Caco-2 (cell line): ENCODE measurements around the gene FBXW7. TPM values are rescaled to one million over a fixed set of nuclear protein-coding genes. Genes with fewer than 3 reads are reported as not detected.

ENCODE experiments used
- BruUV-seq: library from RNA; stranded (reverse); fragments of 400-500 nt; replicated peaks from 2 replicates; lab custom pipeline; 2021; lab: Mats Ljungman, UMichigan
- CTCF ChIA-PET: fragments of 300-600 bp; sonication (Branson Sonifier 250); formaldehyde crosslinking; loops from one replicate; lab custom pipeline; 2022; ENCODE audit warnings: antibody characterized with exemption; lab: Charles Lee
- POLR2A ChIA-PET: fragments of 300-600 bp; sonication (Branson Sonifier 250); formaldehyde crosslinking; loops from one replicate; lab custom pipeline; 2022; ENCODE audit warnings: antibody characterized with exemption; lab: Charles Lee
- DNase-seq, 2 experiments: peaks; one replicate each; pipeline versions ENCODE4 v3.0.0 to v3.0.0-alpha.2; 2020 to 2022
- H3K27me3 ChIP-seq: replicated peaks from 2 replicates; pipeline ENCODE4 v1.6.0; 2011; ENCODE audit warnings: low read length; ENCODE audit not compliant: control insufficient read depth, insufficient read depth
- H3K36me3 ChIP-seq: 2 replicates; pipeline ENCODE4 v1.5.1; 2011; ENCODE audit warnings: low read length; ENCODE audit not compliant: control insufficient read depth, insufficient read depth
- H3K4me1 ChIP-seq: fragments of 250-450 bp; sonication (Bioruptor Pico); 2 replicates; pipeline ENCODE4 v1.5.1; 2020; ENCODE audit warnings: mild to moderate bottlenecking
- H3K4me3 ChIP-seq: 2 replicates; pipeline ENCODE4 v1.5.1; 2011; ENCODE audit warnings: low read depth, mild to moderate bottlenecking, control low read depth, low read length
- H3K9me3 ChIP-seq: fragments of 250-450 bp; sonication (Bioruptor Pico); 2 replicates; pipeline ENCODE4 v1.5.1; 2020; ENCODE audit warnings: mild to moderate bottlenecking, moderate library complexity
- H3K27ac Mint-ChIP-seq: one replicate; pipeline ENCODE4 v1.8.0; 2022; ENCODE audit warnings: mixed read lengths; ENCODE audit not compliant: unreplicated experiment
- H3K27me3 Mint-ChIP-seq: one replicate; pipeline ENCODE4 v1.8.0; 2022; ENCODE audit warnings: mixed read lengths; ENCODE audit not compliant: insufficient read depth, unreplicated experiment
- H3K36me3 Mint-ChIP-seq: one replicate; pipeline ENCODE4 v1.8.0; 2022; ENCODE audit warnings: mild to moderate bottlenecking, mixed read lengths; ENCODE audit not compliant: insufficient read depth, unreplicated experiment
- H3K4me1 Mint-ChIP-seq: one replicate; pipeline ENCODE4 v1.8.0; 2022; ENCODE audit warnings: low read depth, mixed read lengths; ENCODE audit not compliant: unreplicated experiment
- H3K4me3 Mint-ChIP-seq: one replicate; pipeline ENCODE4 v1.8.0; 2022; ENCODE audit warnings: mild to moderate bottlenecking, moderate library complexity, mixed read lengths; ENCODE audit not compliant: unreplicated experiment
- H3K9me3 Mint-ChIP-seq: one replicate; pipeline ENCODE4 v1.8.0; 2022; ENCODE audit warnings: mixed read lengths; ENCODE audit not compliant: unreplicated experiment
- CTCF ChIP-seq, 2 experiments: fragments of 200-600 bp in 1 of 2; IDR thresholded peaks; 1 replicate in 1 of 2; 2 replicates in 1 of 2; pipeline versions ENCODE4 v1.5.1 to v1.8.0; 2011 to 2022; ENCODE audit warnings: antibody characterized with exemption in 1 of 2, control low read depth in 1 of 2, inconsistent platforms in 1 of 2, low read depth in 1 of 2, low read length in 1 of 2, mild to moderate bottlenecking in 1 of 2, moderate library complexity in 1 of 2; ENCODE audit not compliant: insufficient read depth in 1 of 2, severe bottlenecking in 1 of 2, unreplicated experiment in 1 of 2
- intact Hi-C: fragments of 100-400 bp; cut with micrococcal nuclease; formaldehyde crosslinking; loops from one replicate; pipeline ENCODE4 v1.10.0; 2022; ENCODE audit not compliant: unreplicated experiment
- total RNA-seq: library from RNA; stranded (reverse); gene quantifications from 2 replicates; pipeline ENCODE4 v1.2.3, GENCODE V29; 2022

The FBXW7 gene
- total RNA-seq, 1 experiment from 2014 or later = 34.1 TPM

GRCh38 chr4:152512483-152512882, 23.4 kb downstream of the FBXW7 start:
- Mint-ChIP-seq H3K9me3 (no peaks in the 10 kb centered on the region), H3K4me1 (no peaks in the 10 kb centered on the region), H3K27me3 (no peaks in the 10 kb centered on the region), H3K4me3 (no peak overlapping the region), H3K27ac (no peak overlapping the region), H3K36me3 (peaks cover 6% of the 10 kb centered on the region)
- Histone ChIP-seq H3K4me1 (no peaks in the 10 kb centered on the region), H3K9me3 (no peaks in the 10 kb centered on the region), H3K4me3 (no peak overlapping the region), H3K27me3 (no peaks in the 10 kb centered on the region), H3K36me3 (no peaks in the 10 kb centered on the region)
- ChIA-PET CTCF (no interaction called here), POLR2A (no interaction called here)
- DNase-seq = no peak
- intact Hi-C loops = no loop called here
- BruUV-seq = no TSS peak
- no peak for TF ChIP-seq CTCF (IDR thresholded peaks at IDR 0.05; ENCODE audit: insufficient read depth in 1 of 2, low read depth in 1 of 2, low read length in 1 of 2, severe bottlenecking in 1 of 2, unreplicated experiment in 1 of 2)

GRCh38 chr4:152510349-152511147, 25.3 kb downstream of the FBXW7 start:
- intact Hi-C loops = no loop called here
- Mint-ChIP-seq H3K4me1 (no peaks in the 10 kb centered on the region), H3K27me3 (no peaks in the 10 kb centered on the region), H3K36me3 (peaks cover 6% of the 10 kb centered on the region), H3K27ac (no peak overlapping the region), H3K9me3 (no peaks in the 10 kb centered on the region), H3K4me3 (no peak overlapping the region)
- DNase-seq = no peak
- Histone ChIP-seq H3K9me3 (no peaks in the 10 kb centered on the region), H3K4me3 (no peak overlapping the region), H3K4me1 (no peaks in the 10 kb centered on the region), H3K27me3 (no peaks in the 10 kb centered on the region), H3K36me3 (no peaks in the 10 kb centered on the region)
- BruUV-seq = no TSS peak
- ChIA-PET POLR2A (no interaction called here), CTCF (no interaction called here)
- no peak for TF ChIP-seq CTCF (IDR thresholded peaks at IDR 0.05; ENCODE audit: insufficient read depth in 1 of 2, low read depth in 1 of 2, low read length in 1 of 2, severe bottlenecking in 1 of 2, unreplicated experiment in 1 of 2)

GRCh38 chr4:152509595-152510225, 26.2 kb downstream of the FBXW7 start:
- no peak overlapping the region for H3K27ac Mint-ChIP-seq
- CTCF ChIA-PET = no interaction called here
- no peaks in the 10 kb centered on the region for H3K9me3 ChIP-seq
- POLR2A ChIA-PET = interaction anchor here (0.6 kb wide), 1 partner anchor 113 kb away, joined by 3 read pairs; no protein-coding TSS in a partner anchor
- peaks cover 5% of the 10 kb centered on the region for H3K36me3 Mint-ChIP-seq
- no peak overlapping the region for H3K4me3 Mint-ChIP-seq
- BruUV-seq = no TSS peak
- H3K4me1 ChIP-seq = no peaks in the 10 kb centered on the region
- H3K27me3 ChIP-seq = no peaks in the 10 kb centered on the region
- no peak for DNase-seq
- H3K36me3 ChIP-seq = no peaks in the 10 kb centered on the region
- no peak for TF ChIP-seq CTCF (IDR thresholded peaks at IDR 0.05; ENCODE audit: insufficient read depth in 1 of 2, low read depth in 1 of 2, low read length in 1 of 2, severe bottlenecking in 1 of 2, unreplicated experiment in 1 of 2)
- H3K9me3 Mint-ChIP-seq = no peaks in the 10 kb centered on the region
- no peaks in the 10 kb centered on the region for H3K4me1 Mint-ChIP-seq
- intact Hi-C loops = no loop called here
- H3K4me3 ChIP-seq = no peak overlapping the region
- no peaks in the 10 kb centered on the region for H3K27me3 Mint-ChIP-seq
